ENCODE measurements around the gene PPP1R7.

PPP1R7 gene

GRCh38 chr2:241228081-241228859, 78.0 kb downstream of the PPP1R7 start:
- DNase-seq (ENCODE audit: low spot score) (no peak), FAIRE-seq (no peak)

DNA sequence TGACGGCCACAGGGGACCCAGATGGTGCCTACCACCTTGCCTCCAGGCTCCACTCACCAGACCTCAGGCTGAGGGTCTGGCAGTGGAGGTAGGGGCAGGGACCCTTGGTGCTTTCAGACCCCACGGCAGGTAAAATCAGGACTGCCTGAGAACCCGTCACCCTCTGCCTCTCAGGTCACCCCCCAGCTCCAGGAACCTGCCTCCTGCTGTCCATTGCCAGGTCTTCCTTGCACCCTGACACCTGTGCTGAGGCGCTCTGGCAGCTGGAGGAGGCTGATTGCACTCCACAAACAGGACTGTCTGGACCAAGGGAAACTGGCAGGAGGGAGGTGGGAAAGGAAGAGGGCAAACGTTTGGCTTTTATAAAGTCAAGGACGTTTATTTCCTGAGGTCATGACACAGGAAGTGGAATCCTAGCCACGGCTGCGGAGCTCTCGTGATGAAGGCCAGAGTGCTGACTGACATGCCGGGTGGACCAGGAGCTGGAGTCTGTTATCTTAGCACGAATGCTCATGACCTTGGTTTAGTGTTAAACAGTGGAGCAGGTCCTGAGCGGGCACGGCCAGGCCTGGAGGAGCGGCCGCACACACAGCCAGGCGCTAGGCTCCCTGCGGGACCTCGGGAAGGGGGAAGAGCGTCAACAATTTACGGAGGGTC, 78.7 kb downstream of the PPP1R7 start:
- no peak for FAIRE-seq

DNA sequence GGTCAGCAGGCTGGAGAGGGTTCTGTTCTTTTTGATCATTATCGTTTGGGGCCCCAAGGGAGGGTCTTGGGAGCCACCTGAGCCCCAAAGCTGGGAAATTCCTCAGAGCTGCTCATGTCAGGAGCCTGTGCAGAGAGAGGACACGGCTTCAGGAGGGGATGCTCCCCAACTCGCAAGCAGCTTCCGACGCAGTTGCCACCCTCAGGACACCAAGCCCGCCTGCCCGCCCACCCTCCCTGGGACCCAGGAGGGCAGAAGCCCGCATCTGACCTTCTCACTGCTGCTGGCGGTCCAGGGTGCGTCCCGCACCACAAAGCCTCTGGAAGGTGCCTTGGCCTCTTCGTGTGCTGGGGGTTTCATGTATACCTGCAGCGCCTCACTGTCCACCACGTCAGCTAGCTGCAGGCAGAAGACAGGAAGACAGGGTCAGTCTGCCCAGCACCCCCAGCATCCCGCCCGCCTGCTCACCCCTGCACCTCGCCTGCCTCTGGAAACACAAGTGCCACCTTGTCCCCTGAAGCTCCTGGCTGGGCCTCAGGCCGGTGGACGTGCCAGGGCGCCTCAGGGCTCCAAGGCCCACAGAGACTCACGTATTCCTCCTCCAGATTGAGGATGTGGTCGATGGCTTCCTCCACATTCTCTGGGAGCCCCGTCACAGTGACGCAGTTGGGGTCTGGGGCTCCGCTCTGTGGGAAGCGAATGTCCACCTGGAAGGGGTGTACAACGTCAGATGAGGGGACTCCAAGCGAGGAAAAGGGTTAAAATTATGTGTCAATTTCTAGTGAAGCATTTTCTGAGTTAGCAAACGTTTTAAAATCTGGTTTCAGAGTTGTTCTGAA, 79.5 kb downstream of the PPP1R7 start:
- DNase-seq (ENCODE audit: low spot score): no peak
- FAIRE-seq: no peak

More for the DNA sequence above, 78.7 kb downstream of the PPP1R7 start:
- no peak for DNase-seq (ENCODE audit: low spot score)

GRCh38 chr2:241230435-241230834, 80.2 kb downstream of the PPP1R7 start:
- DNase-seq (ENCODE audit: low spot score) (no peak), FAIRE-seq (no peak)

- FAIRE-seq: no peak
- DNase-seq (ENCODE audit: low spot score): no peak
Measured at GRCh38 chr2:241232736-241233575, 82.7 kb downstream of the PPP1R7 start.

Measured in urothelium cell line (cell line).